NK-92 (cell line): ENCODE data around the gene ACOX3.
"Not testable (repeated sequence)": the region's sequence is repeated elsewhere in the genome, so short reads cannot be mapped to it uniquely, and the experiment has no call there.

Experiments used
- DNase-seq: peaks from one replicate; lab custom pipeline; 2025; ENCODE audit not compliant: unreplicated experiment; lab: John Stamatoyannopoulos, UW

Gene ACOX3

DNA sequence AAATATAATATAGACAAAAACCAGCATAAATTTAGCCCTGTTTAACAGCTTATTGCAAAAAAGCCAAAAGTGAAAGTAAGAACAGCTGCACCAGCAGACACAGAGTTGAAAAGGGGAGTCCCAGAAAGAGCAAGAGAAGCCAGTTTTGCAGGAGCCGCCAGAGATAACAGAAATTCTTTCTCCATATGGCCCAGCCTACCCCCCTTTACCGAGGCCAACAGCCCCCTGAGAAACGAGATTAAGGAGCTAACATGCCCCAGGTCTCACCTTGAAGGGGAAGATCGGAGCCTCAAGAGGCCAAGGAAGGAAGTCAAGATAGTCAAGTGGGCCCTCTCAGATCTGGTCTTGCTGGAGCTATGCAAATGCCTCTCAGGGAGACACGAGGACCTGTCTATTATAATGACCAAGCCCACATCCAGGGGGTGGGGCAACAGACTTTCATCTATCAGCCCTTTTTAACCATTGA is 4.8 kb downstream of the ACOX3 start:
- no peak for DNase-seq

DNA sequence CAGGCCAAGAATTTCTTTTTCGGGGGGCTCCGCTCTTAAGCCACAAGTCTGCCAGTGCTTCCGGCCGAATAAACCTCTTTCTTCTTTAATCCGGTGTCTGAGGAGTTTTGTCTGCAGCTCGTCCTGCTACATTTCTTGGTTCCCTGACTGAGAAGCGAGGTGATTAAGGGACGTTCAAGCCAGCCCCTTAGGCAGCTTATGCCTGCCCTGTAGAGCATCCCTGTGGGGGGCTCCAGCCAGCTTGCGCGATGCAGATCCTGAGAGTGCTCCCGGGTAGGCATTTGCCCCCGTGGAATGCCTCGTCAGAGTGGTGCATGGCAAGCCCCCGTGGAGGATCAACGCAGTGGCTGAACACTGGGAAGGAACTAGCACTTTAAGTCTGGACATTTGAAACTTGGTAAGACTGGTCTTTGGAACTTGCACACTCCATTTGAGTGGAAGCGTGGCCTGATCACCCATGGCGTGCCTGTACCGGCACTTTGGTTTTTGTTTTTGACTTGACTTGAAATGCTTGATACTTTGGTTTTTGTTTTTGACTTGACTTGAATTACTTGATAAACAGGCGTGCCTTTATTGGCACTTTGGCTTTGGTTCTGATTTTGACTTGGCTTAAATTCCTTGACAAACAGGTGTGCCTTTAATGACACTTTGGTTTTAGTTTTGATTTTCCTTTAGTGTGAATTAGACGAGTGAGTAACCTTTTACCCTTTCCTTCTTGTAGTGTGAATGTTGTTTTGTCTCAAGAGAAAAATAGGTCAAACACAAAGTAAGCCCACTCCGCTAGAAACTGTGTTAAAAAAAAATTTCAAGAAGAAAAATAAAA is 6.1 kb downstream of the ACOX3 start:
- no peak for DNase-seq

DNA sequence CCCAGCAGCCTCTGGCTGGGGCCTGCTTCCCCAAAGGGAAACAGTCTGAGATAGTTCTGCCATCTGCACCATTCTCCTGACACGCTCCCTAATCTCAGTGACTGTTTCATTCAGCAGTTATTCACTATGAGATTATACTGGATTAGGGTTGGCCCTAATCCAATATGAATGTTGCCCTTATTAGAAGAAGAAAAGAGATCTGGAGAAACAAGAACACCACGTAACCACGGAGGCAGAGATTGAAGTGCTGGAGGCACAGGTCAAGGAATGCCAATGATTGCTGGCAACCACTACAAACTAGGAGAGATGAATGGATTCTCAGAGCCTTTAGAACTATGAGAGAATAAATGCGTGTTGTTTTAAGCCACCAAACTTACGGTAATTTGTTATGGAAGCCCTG is 7.4 kb downstream of the ACOX3 start:
- no peak for DNase-seq

DNA sequence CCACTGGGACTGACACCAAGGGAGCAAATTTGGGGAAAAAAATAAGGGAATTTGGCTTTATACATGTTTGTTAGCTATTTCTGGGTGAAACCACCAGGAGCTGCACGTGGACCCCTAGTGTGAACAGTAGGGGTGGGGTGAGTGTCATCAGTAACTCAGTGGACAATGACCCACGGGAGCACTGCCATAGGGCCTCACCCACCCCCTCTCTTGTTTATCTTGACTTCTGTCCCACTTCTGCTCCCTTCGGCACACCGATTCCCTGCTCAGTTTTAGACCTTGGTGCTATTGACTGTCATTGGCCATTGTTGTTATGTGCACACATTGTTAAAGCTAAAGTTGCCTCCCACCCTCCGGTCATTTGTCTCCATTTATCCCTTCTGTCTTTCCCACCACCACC is 9.0 kb downstream of the ACOX3 start:
- DNase-seq, result no peak

DNA sequence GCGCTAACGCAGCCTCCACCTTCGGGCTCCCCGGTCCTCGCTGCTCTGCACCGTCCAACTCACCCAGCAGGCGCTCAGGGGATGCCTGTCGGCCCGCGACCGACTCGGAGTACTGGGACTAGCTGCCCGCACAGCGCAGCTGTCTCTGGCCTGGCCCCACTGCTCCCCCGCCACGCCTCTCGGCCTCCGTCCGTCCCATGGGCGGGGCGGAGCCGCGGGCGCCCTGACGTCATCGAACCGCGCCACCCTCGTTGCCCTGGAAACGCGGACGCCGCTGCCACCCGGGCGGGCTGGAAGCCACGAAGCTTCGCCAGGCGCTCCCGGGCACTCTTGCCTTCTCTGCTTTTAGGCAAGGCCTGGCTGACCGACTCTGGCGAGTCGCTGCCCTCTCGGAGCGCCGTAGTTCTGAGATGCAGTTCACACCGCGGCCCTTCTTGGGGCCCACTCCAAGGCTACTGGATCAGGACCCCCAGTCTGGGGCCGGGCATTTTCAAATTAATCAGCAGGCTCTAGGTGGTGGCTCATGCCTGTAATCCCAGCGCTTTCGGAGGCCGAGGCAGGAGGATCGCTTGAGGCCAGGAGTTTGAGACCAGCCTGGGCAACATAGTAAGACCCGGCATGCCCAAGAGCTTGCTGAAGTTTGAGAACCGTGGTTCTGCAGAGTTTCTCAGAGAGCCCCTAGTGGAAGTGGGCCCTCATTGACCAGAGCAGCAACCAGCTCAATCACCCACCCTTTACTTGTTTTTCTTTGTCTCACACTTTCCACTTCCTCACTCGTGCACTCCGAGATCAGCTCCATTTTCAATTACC is 12.0 kb downstream of the ACOX3 start:
- peak; percentile 45 for DNase-seq

DNA sequence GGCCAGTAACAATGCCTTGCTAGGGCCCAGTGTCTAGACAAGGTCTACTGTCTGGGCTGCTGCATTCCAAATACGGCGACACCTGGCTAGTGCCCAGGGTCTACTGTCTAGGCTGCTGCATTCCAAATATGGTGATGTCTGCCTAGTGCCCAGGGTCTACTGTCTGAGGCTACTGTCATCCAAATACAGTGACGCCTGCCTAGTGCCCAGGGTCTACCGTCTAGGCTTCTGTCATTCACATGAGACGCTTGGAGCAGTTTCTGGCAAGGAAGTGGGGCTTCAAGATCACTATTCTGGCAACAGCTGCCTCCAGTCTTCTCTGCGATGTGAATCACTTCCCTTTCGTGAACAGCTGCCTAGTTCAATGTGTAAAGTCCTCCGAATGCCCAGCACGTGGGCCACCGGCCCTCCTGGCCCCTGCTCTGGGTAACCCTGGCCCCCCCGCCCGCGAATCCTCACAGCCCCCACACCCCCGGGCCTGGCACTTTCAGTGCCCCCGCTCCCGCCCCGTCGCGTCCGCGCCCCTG is 12.7 kb downstream of the ACOX3 start:
- no peak for DNase-seq

DNA sequence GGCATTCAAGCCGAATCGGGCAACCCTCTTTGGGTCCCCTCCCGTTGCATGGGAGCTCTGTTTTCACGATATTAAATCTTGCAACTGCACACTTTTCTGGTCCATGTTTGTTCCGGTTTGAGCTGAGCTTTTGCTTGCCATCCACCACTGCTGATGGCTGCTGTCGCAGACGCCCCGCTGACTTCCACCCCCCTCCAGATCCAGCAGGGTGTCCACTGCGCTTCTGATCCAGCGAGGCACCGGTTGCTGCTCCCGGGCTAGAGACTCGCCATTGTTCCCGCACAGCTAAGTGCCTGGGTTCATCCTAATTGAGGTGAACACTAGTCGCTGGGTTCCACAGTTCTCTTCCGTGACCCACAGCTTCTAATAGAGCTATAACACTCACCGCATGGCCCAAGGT is 13.3 kb downstream of the ACOX3 start:
- no peak for DNase-seq

DNA sequence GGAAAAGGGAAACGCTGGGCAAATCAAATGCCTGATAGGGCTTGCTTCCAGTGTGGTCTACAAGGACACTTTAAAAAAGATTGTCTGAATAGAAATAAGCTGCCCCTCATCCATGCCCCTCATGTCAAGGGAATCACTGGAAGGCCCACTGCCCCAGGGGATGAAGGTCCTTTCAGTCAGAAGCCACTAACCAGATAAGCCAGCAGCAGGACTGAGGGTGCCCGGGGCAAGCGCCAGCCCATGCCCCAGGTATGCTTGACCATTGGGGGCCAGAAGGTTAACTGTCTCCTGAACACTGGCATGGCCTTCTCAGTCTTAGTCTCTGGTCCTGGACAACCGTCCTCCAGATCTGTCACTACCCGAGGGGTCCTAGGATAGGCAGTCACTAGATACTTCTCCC is 17.7 kb downstream of the ACOX3 start:
- DNase-seq, result no peak

DNA sequence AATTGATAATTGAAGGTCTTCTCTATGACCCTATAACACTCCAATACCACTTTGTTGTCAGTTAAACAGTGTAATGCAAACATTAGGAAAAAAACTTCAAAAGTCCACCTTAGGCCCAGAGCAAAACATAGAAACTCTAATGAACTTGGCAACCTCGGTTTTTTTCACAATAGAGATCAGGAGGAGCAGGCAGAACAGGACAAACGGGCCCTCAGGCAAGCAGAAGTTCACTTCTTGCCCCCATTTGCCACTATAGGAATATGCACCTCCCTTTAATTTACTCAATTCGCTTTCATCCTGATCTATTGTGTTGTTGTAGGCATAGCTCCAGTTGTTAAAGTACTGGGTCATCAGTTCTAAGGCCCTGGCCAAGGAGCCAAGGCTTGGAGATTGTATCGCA is 18.2 kb downstream of the ACOX3 start:
- DNase-seq, result no peak

DNA sequence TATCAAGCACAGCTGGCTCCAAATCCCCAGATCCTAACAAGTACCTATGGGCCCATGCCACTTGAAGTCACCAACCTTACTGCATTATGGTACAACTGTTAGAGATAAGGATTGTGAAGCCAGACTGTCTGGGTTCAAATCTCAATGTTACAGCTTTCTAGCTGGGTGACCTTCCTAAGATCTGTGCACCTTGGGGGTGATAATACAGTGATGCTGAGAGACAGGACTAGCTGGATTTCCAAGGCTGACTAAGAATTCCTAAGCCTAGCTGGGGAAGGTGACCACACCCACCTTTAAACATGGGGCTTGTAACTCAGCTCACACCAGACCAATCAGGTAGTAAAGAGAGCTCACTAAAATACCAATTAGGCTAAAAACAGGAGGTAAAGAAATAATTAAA is 20.4 kb downstream of the ACOX3 start:
- not testable (repeated sequence) for DNase-seq

DNA sequence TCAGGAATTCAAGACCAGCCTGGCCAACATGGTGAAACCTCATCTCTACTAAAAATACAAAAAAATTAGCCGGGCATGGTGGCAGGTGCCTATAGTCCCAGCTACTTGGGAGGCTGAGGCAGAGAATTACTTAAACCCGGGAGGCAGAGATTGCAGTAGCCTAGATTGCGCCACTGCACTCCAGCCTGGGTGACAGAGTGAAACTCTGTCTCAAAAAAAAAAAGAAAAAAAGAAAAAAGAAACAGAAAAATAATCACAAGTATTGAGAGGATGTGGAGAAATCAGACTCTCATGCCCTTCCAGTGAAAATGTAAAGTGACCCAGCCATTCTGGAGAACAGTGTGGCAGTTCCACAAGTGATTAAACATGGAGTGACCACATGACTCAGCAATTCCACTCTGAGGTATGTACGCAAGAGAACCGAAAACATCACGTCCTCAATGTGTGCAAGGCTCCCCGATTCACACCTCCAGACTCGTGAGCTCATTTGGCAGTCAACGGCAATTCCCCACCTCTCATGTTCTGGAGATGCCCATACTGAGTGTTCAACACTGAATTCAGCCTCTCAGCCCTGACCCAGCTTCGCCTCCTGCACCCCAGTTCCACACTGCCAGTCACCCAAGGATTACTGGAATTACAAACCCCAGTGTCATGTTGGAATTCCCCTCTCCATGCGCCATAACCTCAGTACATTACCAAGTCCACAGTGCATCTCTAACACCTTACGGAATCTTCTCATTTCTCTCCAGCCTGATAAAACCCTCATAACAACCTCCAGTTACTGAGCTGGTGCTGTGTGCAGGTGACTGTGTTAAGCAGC is 21.1 kb downstream of the ACOX3 start:
- no peak for DNase-seq

DNA sequence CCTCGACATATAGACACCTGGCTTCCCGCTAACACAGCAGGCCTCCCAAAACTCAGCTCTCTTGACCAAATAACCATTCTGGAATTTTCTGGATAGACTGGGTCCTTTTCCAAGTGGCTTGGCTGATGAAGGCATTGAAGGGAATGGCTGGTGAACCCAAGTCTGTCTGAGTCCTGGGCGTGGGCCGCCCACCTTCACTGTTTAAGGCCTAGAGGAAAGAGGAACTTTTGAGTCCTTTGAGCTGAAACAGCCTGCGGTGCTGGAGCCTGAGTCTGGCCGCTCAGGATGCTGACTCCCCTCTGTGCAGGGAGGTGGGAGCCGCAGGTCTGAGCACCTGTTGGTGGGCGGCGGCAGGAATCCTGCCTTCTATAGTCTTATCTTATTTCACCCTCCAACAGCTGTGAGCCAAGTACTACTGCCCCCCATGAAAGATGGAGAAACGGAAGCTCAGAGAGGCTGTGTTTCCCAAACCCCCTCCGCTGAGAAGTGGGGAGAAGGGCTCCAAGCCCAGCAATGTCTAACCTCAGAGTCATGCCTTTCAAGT is 23.4 kb downstream of the ACOX3 start:
- no peak for DNase-seq

DNA sequence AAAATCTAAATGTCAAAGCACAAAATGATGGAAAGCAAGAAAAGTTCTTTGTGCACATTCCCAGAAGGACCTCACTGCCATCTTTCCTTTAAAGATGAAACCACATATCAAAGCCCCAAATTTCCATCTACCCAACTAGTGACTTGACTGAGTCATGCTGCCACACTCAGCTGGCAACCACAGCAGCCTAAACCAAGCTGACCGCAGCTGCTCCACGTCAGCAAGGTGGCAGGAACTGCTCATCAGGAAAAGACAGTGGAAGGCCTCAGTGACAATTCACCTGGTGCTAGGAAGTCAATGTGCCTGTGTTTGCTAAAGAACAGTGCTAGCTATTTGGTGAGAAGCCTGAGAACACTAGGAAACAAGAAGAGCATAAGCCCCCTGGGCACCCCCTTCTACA is 26.1 kb downstream of the ACOX3 start:
- no peak for DNase-seq

DNA sequence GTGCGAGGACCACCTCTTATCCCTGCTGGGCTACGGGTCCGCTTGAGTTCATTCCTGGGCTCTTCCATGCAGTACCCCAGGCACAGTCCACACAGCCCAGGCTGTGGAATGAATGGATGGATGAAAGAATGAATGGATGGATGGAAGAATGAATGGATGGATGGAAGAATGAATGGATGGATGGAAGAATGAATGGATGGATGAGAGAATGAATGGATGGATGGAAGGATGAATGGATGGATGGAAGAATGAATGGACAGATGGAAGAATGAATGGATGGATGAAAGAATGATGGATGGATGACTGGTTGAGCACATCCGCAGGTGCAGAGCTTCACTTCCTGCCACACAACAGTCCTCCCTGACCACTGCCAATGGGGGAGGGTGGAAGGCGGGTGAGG is 28.2 kb downstream of the ACOX3 start:
- DNase-seq, result no peak

DNA sequence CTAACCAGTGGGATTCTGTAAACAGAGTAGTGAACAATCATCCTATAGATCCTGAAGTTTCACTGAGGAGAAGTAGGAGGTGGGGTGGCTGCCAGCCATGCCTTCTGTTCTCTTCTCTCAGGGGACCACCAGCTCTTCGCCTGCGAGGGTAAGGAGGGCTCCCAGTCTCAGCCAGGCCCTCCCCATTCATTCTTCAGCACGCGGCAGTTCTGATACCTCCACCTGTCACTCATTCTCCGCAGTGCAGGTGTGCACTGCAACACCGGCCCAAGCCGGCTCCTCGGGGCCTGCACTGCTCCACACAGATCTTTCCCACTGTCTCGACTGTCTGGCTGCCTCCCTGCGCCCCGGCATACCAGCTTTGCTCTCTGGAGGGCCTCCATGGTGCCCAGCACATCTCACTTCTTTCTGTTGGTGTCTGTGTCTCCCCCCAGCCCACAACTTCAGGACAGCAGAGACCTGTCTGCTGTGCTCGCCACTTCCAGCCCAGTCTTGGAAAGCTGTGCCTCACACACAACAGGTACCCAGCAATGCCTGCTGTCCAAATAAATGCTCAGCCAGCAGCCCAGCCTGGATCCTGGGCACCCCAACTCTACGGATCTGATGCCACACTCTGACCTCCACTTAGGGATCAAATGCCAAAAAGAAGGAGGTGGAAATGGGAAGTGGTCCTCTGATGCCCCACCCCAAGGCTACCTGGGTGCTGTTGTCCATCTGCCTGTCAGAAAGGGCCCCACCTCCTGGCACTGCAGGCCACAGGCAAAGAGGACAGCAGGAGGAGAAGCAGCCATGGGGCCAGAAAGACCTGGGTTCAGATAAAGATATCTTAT is 29.0 kb downstream of the ACOX3 start:
- DNase-seq, result no peak

DNA sequence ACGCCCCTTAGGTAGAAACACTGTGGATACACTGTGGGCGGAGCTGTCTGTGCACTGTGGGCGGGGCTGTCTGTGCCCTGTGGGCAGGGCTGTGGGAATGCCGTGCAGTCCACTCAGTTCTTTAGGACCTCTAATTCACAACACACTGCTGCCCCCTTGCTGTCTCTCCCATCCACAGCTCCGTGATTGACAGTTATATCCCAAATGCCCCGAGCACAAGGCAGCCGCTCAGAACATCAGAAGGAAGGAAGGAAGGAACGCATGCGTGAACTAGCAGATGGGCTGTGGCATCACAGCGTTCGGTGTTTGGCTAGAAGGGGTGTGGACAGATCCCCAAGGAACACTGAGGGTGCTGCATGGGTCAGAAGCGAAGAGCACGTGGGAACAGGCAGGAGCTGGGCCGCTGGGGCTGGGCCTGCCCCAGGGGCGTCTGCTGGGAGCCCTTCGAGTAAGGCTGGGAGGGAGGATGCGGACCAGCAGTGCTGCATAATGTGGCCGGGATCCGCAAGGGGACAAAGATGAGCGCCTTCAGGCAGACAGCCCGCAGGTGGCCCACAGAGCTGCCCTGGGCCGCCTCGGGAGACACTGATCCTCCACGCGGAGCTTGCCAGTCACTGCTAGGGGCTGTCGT is 29.8 kb downstream of the ACOX3 start:
- no peak for DNase-seq

DNA sequence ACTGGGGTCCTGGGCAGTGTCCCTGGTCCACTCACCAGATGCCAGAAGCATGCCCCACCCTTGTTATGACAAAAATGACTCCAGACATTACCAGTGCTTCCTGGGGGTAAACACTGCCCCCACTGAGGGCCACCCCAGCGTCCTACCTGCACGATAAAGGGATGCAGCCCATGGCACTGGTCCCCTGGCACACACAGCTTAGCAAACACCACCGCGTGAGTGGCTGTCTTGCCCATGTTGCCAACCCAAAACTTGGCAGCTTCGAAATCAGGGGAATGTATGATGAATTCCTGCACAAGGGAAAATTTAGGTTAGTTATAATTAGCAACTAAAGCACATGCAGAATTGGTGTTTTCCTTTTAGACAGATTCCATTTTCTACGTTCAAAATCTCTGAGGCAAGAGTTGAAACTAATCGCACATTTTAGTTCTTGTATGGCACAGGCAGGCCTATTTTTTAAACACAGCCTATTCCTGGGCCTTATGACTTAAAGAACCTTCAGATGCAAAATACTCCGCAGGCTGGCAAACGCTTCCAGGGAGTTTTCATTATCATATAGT is 30.4 kb downstream of the ACOX3 start:
- DNase-seq, result no peak

DNA sequence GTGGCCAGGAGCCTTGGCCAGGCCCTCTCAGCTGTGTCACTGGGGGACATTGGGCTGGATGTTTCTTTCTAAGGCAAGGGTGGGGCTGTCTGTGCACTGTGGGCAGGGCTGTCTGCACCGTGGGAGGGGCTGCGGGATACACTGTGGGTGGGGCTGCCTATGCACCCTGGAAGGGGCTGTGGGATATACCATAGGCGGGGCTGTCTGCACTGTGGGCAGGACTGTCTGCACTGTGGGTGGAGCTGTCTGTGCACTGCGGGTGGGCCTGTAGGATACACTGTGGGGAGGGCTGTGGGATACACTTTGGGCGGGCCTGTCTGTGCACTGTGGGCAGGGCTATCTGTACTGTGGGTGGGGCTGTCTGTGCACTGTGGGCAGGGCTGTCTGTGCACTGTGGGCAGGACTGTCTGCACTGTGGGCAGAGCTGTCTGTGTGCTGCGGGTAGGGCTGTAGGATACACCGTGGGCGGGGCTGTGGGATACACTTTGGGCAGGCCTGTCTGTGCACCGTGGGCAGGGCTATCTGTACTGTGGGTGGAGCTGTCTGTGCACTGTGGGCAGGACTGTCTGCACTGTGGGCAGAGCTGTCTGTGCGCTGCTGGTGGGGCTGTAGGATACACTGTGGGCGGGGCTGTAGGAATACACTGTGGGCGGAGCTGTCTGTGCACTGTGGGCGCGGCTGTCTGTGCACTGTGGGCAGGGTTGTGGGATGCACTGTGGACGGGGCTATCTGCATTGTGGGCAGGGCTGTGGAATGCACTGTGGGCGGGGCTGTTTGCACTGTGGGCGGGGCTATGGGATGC is 31.1 kb downstream of the ACOX3 start:
- DNase-seq, result no peak
